Testis (tissue), 2 donors: ENCODE results near the gene LMF2.

ENCODE experiments used
- CTCF ChIP-seq, 3 experiments: fragments of 450-650 bp in 2 of 3; fragments of 200-600 bp in 1 of 3; sonication (generic) in 1 of 3; IDR thresholded peaks; one replicate each; pipeline ENCODE4 v1.5.1; 2016 to 2019; ENCODE audit warnings: antibody characterized with exemption in 3 of 3, mild to moderate bottlenecking in 2 of 3, moderate library complexity in 1 of 3
- POLR2A ChIP-seq: fragments of 450-650 bp; IDR thresholded peaks from one replicate; pipeline ENCODE4 v1.6.1; 2017; ENCODE audit warnings: antibody characterized with exemption, mild to moderate bottlenecking, moderate library complexity

- TF ChIP-seq CTCF (IDR thresholded peaks at IDR 0.05) = no peak
- TF ChIP-seq POLR2A = no peak
These were observed 11.6 kb upstream of the LMF2 start for GRCh38 chr22:50519151-50519550.
